NCI-H524 (cell line): ENCODE measurements around the gene DNAJB12.
"Not testable (repeated sequence)": the region's sequence is repeated elsewhere in the genome, so short reads cannot be mapped to it uniquely, and the experiment has no call there.

Experiments
- DNase-seq, 2 experiments: peaks; one replicate each; lab custom pipeline; 2025; lab: John Stamatoyannopoulos, UW

DNAJB12 gene

DNA sequence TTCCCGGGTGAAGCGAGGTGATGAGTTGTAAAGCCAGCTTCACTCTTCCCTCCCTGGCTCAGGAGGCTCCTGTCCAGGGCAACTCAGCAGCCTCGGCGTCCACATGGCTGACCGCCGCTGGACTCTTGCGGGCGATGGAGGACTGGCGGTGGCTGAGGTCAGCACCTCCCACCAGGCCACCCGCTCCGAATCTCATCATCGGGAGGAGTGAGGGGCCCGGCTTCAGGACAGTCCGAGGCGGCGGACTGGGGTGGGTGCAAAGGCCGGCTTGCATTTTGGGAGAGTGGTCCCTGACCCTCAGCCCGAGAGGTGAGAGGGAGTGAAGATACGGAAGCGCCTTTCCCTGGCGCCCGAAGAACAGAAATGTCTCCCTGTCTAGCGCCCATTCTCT lies 759 bp downstream of the DNAJB12 start:
- peak in 1 of 2 experiments; percentile 25 for DNase-seq

GRCh38 chr10:72353028-72353964 lies 1.4 kb downstream of the DNAJB12 start:
- peak; percentile 32 to 63 for DNase-seq

DNA sequence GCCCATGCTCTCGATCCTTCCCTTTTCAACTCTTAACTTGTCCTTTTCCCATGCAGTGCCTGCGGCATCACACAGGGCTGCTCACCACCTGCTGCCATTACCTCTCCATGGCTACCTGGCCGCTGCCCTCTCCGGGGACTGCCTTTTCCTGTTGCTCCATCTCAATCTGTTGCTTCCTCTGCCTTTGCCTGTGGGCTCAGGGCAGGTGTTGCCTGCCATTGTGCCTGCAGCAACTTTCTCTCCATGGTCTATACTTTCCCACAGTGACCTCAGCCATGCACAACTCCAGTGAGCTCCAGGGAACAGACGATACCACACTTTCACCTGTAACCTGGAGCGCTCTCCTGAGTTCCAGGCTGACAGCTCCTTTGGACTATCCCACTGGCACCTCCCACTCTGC lies 3.2 kb downstream of the DNAJB12 start:
- no peak for DNase-seq

GRCh38 chr10:72349438-72349837 lies 5.3 kb downstream of the DNAJB12 start:
- no peak for DNase-seq

DNA sequence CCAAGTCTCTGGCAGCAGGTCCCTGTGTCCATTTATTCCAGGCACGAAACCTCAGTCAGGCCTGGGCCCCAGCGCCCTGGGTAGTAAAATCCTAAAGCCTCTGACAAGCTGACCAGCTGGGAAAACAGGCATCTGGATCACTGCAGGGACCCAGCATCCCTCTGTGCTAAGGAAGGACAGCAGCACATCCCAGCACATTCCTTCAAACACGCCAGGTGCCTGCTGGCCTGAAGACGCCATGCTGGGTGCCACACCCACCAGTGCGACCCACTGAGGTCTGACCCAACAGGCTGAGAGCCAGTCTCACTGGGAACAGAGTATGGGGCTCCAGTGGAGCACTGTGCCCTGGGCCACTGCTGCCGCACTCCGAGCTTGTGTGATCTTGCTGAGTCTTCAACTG lies 6.4 kb downstream of the DNAJB12 start:
- DNase-seq = no peak

DNA sequence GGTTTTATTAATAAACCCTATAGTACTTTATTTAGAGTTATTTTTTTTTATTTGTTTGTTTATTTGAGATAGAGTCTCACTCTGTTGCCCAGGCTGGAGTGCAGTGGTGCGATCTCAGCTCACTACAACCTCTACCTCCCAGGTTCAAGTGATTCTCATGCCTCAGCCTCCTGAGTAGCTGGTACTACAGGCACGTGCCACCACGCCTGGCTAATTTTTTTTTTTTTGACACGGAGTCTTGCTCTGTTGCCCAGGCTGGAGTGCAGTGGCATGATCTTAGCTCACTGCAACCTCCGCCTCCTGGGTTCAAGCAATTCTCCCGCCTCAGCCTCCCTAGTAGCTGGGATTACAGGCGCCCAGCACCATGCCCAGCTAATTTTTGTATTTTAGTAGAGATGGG lies 8.6 kb downstream of the DNAJB12 start:
- not testable (repeated sequence) for DNase-seq

DNA sequence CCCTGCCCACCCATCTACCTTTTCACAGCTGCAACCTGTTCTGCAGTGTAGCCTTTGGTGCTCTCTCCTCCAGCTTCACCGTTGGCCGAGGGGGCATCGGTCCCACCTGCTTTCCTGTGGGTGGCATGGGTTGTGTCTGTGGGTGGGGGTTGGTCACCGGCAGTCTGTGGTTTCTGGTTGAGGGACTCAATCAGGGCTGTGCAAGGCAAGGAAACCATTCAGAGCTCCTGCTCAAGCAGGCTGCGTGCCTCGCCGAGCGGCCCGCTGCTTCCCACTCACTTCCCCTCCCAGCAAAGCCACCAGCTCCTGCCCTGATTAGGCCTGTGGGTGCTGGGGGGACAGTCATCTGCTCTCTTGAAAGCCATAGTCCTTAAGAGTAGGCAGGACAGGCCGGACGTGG lies 9.8 kb downstream of the DNAJB12 start:
- no peak for DNase-seq

GRCh38 chr10:72342911-72343310 lies 11.8 kb downstream of the DNAJB12 start:
- DNase-seq = no peak

- peak in 1 of 2 experiments; percentile 30 for DNase-seq
Measured at GRCh38 chr10:72340510-72341261, 14.0 kb downstream of the DNAJB12 start.

DNA sequence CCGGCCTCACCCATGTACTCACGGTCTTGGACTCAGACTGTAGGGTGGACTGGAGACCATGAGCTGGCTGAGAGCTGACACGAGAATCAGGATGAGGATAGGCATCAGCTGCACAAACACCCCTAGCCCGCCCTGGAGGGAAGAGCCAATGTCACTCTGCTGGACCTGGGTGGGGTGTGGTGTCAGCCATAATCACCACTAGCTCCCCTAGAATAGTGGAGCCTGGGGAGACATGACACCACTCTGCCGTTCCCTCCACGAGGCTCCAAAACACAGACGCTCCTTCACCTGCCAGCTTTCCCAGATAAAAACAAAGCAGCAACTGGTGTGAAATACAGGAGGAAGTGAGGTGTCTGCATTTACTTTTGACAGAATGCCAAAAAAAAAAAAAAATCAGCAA lies 16.5 kb downstream of the DNAJB12 start:
- no peak for DNase-seq

- DNase-seq = no peak
Measured at GRCh38 chr10:72337722-72338121, 17.0 kb downstream of the DNAJB12 start.

DNA sequence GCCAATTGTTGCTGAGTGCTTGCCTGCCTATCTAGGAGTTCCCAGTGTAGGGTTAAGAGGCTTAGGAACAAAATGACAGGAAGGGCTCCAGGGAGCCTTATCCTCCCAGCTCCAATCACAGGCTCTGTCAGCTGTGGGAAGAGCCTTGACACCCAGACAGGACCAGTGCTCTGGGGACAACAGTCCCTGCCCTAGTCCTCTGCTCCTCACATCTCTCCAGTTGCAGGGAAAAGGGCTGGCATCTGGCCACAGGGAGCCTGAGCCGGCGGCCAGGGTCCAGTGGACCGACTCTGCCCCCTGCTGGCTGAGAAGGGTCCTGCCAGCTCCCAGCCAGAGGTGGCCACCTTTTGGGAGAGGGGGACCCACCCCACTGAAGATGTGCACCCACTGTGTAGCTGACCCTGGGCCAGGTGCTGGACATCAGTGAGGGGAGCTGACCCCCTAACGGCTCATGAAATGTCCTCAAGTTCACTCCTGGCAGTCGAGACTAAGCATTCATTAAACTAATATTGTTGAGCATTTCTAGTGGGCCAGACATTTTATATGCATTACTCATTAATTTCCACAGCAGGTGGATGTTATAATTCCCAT lies 17.6 kb downstream of the DNAJB12 start:
- DNase-seq = peak in 1 of 2 experiments; percentile 68

GRCh38 chr10:72336259-72337038 lies 18.3 kb downstream of the DNAJB12 start:
- DNase-seq = no peak

- no peak for DNase-seq
Measured at GRCh38 chr10:72335394-72336258, 19.1 kb downstream of the DNAJB12 start.

GRCh38 chr10:72334825-72335393 lies 19.8 kb downstream of the DNAJB12 start:
- peak in 1 of 2 experiments; percentile 23 for DNase-seq

DNA sequence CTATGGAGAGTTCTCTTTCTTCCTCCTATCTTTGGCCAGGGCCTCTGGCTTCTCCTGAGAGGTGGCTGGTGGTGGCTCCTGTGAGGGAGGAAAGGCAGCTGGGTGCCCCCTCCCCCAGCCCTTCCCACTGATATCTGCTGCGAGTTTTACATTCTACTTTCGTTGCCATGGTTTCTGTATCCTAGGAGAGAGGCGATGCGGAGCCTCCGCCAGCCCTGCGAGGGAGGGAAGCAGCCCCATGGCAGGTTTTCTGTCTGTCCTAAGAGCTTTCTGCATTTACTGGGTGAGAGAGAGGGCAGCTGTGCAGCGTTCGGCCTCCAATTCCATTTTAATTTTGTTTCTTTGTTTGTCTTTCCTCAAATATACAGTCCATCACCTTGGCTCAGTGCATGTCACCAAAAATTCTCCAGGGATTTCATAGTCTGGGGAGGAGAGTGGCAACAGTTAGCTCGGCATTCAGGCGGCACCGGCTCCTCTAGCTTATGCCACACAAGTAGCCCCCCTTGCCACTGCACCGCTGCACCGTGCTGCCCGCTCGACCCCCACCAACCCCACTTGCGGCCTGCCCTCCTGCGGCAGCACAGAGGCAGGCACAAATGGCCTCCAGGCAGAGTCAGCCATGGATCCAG lies 20.4 kb downstream of the DNAJB12 start:
- DNase-seq = peak; percentile 52 to 81

GRCh38 chr10:72333112-72334015 lies 21.4 kb downstream of the DNAJB12 start:
- DNase-seq = no peak

DNA sequence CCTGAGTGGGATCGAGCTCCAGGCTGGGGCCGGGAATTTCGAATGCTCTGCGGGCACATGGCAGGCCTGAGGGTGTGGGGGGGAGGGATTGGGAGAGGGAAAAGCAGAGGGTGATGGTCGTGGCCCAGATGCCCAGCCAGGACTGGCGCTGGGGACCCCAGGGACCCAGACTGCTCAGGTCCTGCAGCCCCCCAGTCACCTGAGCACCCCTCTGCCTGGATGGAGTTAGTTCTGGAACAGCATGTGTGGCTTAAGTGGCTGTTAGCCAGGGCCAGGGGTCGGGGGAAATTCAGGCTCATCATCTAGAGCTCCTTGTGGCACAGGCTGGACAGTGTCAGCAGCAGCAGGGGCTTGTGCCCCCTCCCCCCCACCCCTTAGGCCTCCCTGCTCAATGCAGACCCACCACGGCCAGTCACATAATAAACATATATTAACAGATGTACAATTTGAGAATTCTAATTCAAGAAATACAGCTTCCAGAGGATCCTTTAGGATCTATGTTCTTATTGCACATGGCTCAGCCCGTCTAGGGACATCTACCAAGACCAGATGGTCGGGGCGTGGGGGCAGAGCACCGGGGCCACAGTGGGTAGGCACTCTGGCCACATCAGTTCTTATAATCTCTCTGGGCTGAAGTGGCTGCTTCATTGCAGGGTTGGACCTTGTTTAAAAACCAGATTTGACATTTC lies 22.2 kb downstream of the DNAJB12 start:
- peak in 1 of 2 experiments; percentile 45 for DNase-seq
